ENCODE measurements around the gene ARID3A.

DNA sequence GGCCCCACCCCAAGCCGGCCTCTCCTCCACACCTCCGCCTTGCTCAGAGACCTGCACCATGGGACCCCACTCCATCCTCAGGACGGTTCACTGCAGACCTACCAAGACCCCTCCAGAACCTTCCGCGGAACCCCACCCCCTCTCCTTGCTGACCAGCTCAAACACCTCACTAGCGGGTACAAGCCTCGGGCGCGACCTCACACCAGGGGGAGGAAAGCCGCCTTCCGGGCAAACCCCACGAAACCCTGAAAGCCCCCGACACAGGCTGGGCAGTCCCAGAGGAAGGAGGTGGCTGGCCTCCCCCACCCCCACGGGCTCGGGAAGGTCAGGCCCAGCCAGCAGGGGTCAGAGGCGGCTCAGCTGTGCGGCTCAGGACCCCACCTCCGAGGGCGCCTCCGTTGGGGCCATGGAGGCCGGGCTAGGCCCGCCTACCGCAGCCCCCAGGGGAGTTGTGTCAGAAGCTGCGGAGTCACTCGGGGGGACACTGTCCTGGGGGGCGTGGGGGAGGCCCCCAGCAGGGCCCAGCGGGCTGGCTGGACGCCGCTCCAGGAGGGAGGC, 84.2 kb downstream of the ARID3A start:
- TF ChIP-seq, protein P1, sequence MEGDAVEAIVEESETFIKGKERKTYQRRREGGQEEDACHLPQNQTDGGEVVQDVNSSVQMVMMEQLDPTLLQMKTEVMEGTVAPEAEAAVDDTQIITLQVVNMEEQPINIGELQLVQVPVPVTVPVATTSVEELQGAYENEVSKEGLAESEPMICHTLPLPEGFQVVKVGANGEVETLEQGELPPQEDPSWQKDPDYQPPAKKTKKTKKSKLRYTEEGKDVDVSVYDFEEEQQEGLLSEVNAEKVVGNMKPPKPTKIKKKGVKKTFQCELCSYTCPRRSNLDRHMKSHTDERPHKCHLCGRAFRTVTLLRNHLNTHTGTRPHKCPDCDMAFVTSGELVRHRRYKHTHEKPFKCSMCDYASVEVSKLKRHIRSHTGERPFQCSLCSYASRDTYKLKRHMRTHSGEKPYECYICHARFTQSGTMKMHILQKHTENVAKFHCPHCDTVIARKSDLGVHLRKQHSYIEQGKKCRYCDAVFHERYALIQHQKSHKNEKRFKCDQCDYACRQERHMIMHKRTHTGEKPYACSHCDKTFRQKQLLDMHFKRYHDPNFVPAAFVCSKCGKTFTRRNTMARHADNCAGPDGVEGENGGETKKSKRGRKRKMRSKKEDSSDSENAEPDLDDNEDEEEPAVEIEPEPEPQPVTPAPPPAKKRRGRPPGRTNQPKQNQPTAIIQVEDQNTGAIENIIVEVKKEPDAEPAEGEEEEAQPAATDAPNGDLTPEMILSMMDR (IDR thresholded peaks at IDR 0.05; ENCODE audit: extremely low read depth in 1 of 2, insufficient read depth in 1 of 2, low read depth in 1 of 2, low read length in 2 of 2) = no peak
- TF ChIP-seq POLR2AphosphoS5 (IDR thresholded peaks at IDR 0.05; ENCODE audit: insufficient read depth, low read depth, low read length) (no peak), GATA2 (IDR thresholded peaks at IDR 0.05; ENCODE audit: insufficient read depth, insufficient read length, low read depth, low read length) (no peak), MAX (IDR thresholded peaks at IDR 0.05; ENCODE audit: insufficient read depth, insufficient read length) (no peak)
